HG03066 (cell line): Measurements from ENCODE around the gene GBF1.

Source experiments
- ATAC-seq: cut with Tn5 transposase; IDR thresholded peaks from one replicate; pipeline ENCODE4 v1.9.1; 2021; ENCODE audit warnings: low read depth; ENCODE audit not compliant: unreplicated experiment

The GBF1 gene

GRCh38 chr10:102262744-102263370 is 17.5 kb downstream of the GBF1 start:
- ATAC-seq: no peak

- no peak for ATAC-seq
Observed at GRCh38 chr10:102264371-102264770, 19.0 kb downstream of the GBF1 start.

- ATAC-seq: no peak
Observed at GRCh38 chr10:102266670-102267069, 21.3 kb downstream of the GBF1 start.

GRCh38 chr10:102267748-102268147 is 22.4 kb downstream of the GBF1 start:
- no peak for ATAC-seq

GRCh38 chr10:102268375-102268888 is 23.1 kb downstream of the GBF1 start:
- no peak for ATAC-seq

GRCh38 chr10:102269017-102269416 is 23.7 kb downstream of the GBF1 start:
- no peak for ATAC-seq

GRCh38 chr10:102274062-102274461 is 28.7 kb downstream of the GBF1 start:
- no peak for ATAC-seq

- ATAC-seq: no peak
Observed at GRCh38 chr10:102275343-102275742, 30.0 kb downstream of the GBF1 start.

- ATAC-seq: no peak
Observed at GRCh38 chr10:102279104-102279503, 33.8 kb downstream of the GBF1 start.

- no peak for ATAC-seq
Observed at GRCh38 chr10:102280397-102281101, 35.2 kb downstream of the GBF1 start.

GRCh38 chr10:102281102-102281487 is 35.8 kb downstream of the GBF1 start:
- ATAC-seq: no peak

- ATAC-seq: no peak
Observed at GRCh38 chr10:102283488-102283887, 38.2 kb downstream of the GBF1 start.

- no peak for ATAC-seq
Observed at GRCh38 chr10:102283890-102284289, 38.6 kb downstream of the GBF1 start.

- no peak for ATAC-seq
Observed at GRCh38 chr10:102284531-102284930, 39.2 kb downstream of the GBF1 start.

- ATAC-seq: no peak
Observed at GRCh38 chr10:102285133-102285532, 39.8 kb downstream of the GBF1 start.

- no peak for ATAC-seq
Observed at GRCh38 chr10:102286216-102286615, 40.9 kb downstream of the GBF1 start.

GRCh38 chr10:102287538-102287937 is 42.2 kb downstream of the GBF1 start:
- no peak for ATAC-seq

GRCh38 chr10:102287991-102288390 is 42.7 kb downstream of the GBF1 start:
- no peak for ATAC-seq

GRCh38 chr10:102289356-102289755 is 44.0 kb downstream of the GBF1 start:
- ATAC-seq: no peak

- ATAC-seq: no peak
Observed at GRCh38 chr10:102289840-102290239, 44.5 kb downstream of the GBF1 start.

- ATAC-seq: no peak
Observed at GRCh38 chr10:102291221-102291905, 46.0 kb downstream of the GBF1 start.

GRCh38 chr10:102297101-102297500 is 51.8 kb downstream of the GBF1 start:
- no peak for ATAC-seq
